Right forelimb (tissue), 1 donor: Measurements from ENCODE around the gene EMB.
"Not testable (repeated sequence)": the region's sequence is repeated elsewhere in the genome, so short reads cannot be mapped to it uniquely, and the experiment has no call there.

Experiments used
- DNase-seq: peaks from one replicate; pipeline ENCODE4 v3.0.0-alpha.2; 2018

EMB gene

GRCh38 chr5:50440651-50441492, at the start of gene EMB:
Gene EMB (minus strand): TSS chr5:50441288. CDS start chr5:50441151, 137 bp downstream.
- peak; percentile 51 for DNase-seq

- DNase-seq = not testable (repeated sequence)
These were observed 48.4 kb upstream of the EMB start for GRCh38 chr5:50489491-50489890.

GRCh38 chr5:50478790-50479189, 37.7 kb upstream of the EMB start:
- not testable (repeated sequence) for DNase-seq

GRCh38 chr5:50476549-50476948, 35.5 kb upstream of the EMB start:
- no peak for DNase-seq

GRCh38 chr5:50465015-50465414, 23.9 kb upstream of the EMB start:
- DNase-seq = not testable (repeated sequence)

- DNase-seq = no peak
These were observed 22.6 kb upstream of the EMB start for GRCh38 chr5:50463726-50464125.

- no peak for DNase-seq
These were observed 22.0 kb upstream of the EMB start for GRCh38 chr5:50463047-50463446.

- not testable (repeated sequence) for DNase-seq
These were observed 21.5 kb upstream of the EMB start for GRCh38 chr5:50462579-50462978.

- not testable (repeated sequence) for DNase-seq
These were observed 17.3 kb upstream of the EMB start for GRCh38 chr5:50458372-50458771.

- not testable (repeated sequence) for DNase-seq
These were observed 8.2 kb upstream of the EMB start for GRCh38 chr5:50449241-50449640.

GRCh38 chr5:50447941-50448340, 6.9 kb upstream of the EMB start:
- DNase-seq = no peak

GRCh38 chr5:50447228-50447627, 6.1 kb upstream of the EMB start:
- DNase-seq = no peak

- DNase-seq = no peak
These were observed 4.3 kb upstream of the EMB start for GRCh38 chr5:50445296-50445949.

GRCh38 chr5:50442559-50443539, 1.8 kb upstream of the EMB start:
- DNase-seq = not testable (repeated sequence)

GRCh38 chr5:50441493-50441955, 436 bp upstream of the EMB start:
- no peak for DNase-seq

- DNase-seq = no peak
These were observed 1.9 kb downstream of the EMB start for GRCh38 chr5:50439221-50439620.

GRCh38 chr5:50438060-50438459, 3.0 kb downstream of the EMB start:
- DNase-seq = not testable (repeated sequence)

GRCh38 chr5:50435168-50435567, 5.9 kb downstream of the EMB start:
- DNase-seq = no peak

- not testable (repeated sequence) for DNase-seq
These were observed 9.8 kb downstream of the EMB start for GRCh38 chr5:50431133-50431904.

GRCh38 chr5:50423100-50423799, 17.8 kb downstream of the EMB start:
- DNase-seq = not testable (repeated sequence)
